HCT116 (cell line): ENCODE measurements around the gene EYA2. TPM values are rescaled to one million over a fixed set of nuclear protein-coding genes. Genes with fewer than 3 reads are reported as not detected.

Experiments
- ATAC-seq: fragments of 200-7000 bp; cut with Tn5 transposase; 2 replicates; pipeline ENCODE4 v1.9.1; 2020; ENCODE audit warnings: mild to moderate bottlenecking, moderate library complexity
- BruUV-seq: library from RNA; stranded (reverse); fragments of 400-500 nt; replicated peaks from 2 replicates; lab custom pipeline; 2021; lab: Mats Ljungman, UMichigan
- CTCF ChIA-PET: fragments of 300-600 bp; sonication (Branson Sonifier 250); formaldehyde crosslinking; loops from one replicate; lab custom pipeline; 2021; ENCODE audit warnings: antibody characterized with exemption; lab: Charles Lee
- POLR2A ChIA-PET: fragments of 300-600, 350-600 bp; sonication (Branson Sonifier 250); formaldehyde crosslinking; loops from one replicate; lab custom pipeline; 2021; ENCODE audit warnings: antibody characterized with exemption; lab: Charles Lee
- RAD21 ChIA-PET, 2 experiments: fragments of 300-600 bp; sonication (Branson Sonifier 250); formaldehyde crosslinking; loops; one replicate each; lab custom pipeline; 2023; ENCODE audit warnings: low total read pairs in 2 of 2; ENCODE audit not compliant: uncharacterized antibody in 2 of 2, unreplicated experiment in 2 of 2, low non-redundant PET in 1 of 2; lab: Charles Lee
- DNase-seq: peaks from one replicate; pipeline ENCODE4 v3.0.0-alpha.2; 2010; ENCODE audit warnings: low read depth, low spot score
- H2AFZ ChIP-seq: fragments of 200-600 bp; shearing (Covaris generic), sonication (generic); 2 replicates; pipeline ENCODE4 v1.6.1; 2017; ENCODE audit warnings: low read depth, mixed run types, mixed read lengths, antibody characterized with exemption, low read length; ENCODE audit not compliant: poor library complexity, severe bottlenecking
- H3K27ac ChIP-seq: 2 replicates; pipeline ENCODE4 v1.5.1; 2012; ENCODE audit warnings: low read depth, low read length
- H3K27me3 ChIP-seq: fragments of 200-600 bp; sonication (generic); 2 replicates; pipeline ENCODE4 v1.6.1; 2016; ENCODE audit warnings: mixed run types, low read length, mixed read lengths; ENCODE audit not compliant: insufficient read depth
- H3K36me3 ChIP-seq, 2 experiments: fragments of 200-500 bp in 1 of 2; fragments of 200-600 bp in 1 of 2; sonication (Bioruptor generic) in 1 of 2; sonication (generic) in 1 of 2; 2 replicates each; pipeline versions ENCODE4 v1.5.1 to v1.6.1; 2014 to 2016; ENCODE audit warnings: low read length in 2 of 2, inconsistent platforms in 1 of 2, mixed read lengths in 1 of 2, mixed run types in 1 of 2; ENCODE audit not compliant: insufficient read depth in 2 of 2, control insufficient read depth in 1 of 2
- H3K4me1 ChIP-seq, 2 experiments: fragments of 200-600 bp in 1 of 2; sonication (generic) in 1 of 2; 2 replicates each; pipeline versions ENCODE4 v1.5.1 to v1.6.1; 2012 to 2017; ENCODE audit warnings: low read length in 2 of 2, inconsistent platforms in 1 of 2, mild to moderate bottlenecking in 1 of 2, mixed read lengths in 1 of 2, mixed run types in 1 of 2, moderate library complexity in 1 of 2; ENCODE audit not compliant: insufficient read depth in 2 of 2, control insufficient read depth in 1 of 2
- H3K4me2 ChIP-seq: fragments of 200-600 bp; sonication (generic); 2 replicates; pipeline ENCODE4 v1.6.1; 2017; ENCODE audit warnings: mixed run types, low read length, mixed read lengths
- H3K4me3 ChIP-seq, 2 experiments: fragments of 200-600 bp in 1 of 2; sonication (generic) in 1 of 2; replicated peaks in 1 of 2; 2 replicates each; pipeline ENCODE4 v1.5.1; 2011 to 2016; ENCODE audit warnings: low read length in 2 of 2, control low read depth in 1 of 2, low read depth in 1 of 2, mild to moderate bottlenecking in 1 of 2, mixed read lengths in 1 of 2, mixed run types in 1 of 2
- H3K79me2 ChIP-seq: fragments of 200-600 bp; sonication (generic); 2 replicates; pipeline ENCODE4 v1.6.1; 2017; ENCODE audit warnings: mild to moderate bottlenecking, mixed run types, low read length, moderate library complexity, mixed read lengths; ENCODE audit not compliant: insufficient read depth
- H3K9ac ChIP-seq: fragments of 200-600 bp; sonication (generic); 2 replicates; pipeline ENCODE4 v1.6.1; 2016; ENCODE audit warnings: low read length, mixed read lengths
- H3K9me2 ChIP-seq: fragments of 200-600 bp; sonication (generic), shearing (Covaris generic); 2 replicates; pipeline ENCODE4 v1.6.1; 2017; ENCODE audit warnings: mixed run types, mild to moderate bottlenecking, moderate library complexity; ENCODE audit not compliant: insufficient read depth
- H3K9me3 ChIP-seq, 2 experiments: fragments of 200-500 bp in 1 of 2; fragments of 200-600 bp in 1 of 2; sonication (Bioruptor generic) in 1 of 2; sonication (generic) in 1 of 2; 2 replicates each; pipeline ENCODE4 v1.6.1; 2014 to 2017; ENCODE audit warnings: low read length in 2 of 2, mixed read lengths in 2 of 2, inconsistent platforms in 1 of 2, low read depth in 1 of 2, mild to moderate bottlenecking in 1 of 2, mixed run types in 1 of 2, moderate library complexity in 1 of 2; ENCODE audit not compliant: control insufficient read depth in 1 of 2, insufficient read depth in 1 of 2
- H4K20me1 ChIP-seq: fragments of 200-600 bp; sonication (generic), shearing (Covaris generic); 2 replicates; pipeline ENCODE4 v1.6.1; 2017; ENCODE audit warnings: mixed run types, mild to moderate bottlenecking, moderate library complexity; ENCODE audit not compliant: insufficient read depth
- REST ChIP-seq: IDR thresholded peaks from 2 replicates; pipeline ENCODE4 v1.6.1; 2012; ENCODE audit warnings: low read depth
- SP1 ChIP-seq: IDR thresholded peaks from 2 replicates; pipeline ENCODE4 v1.6.1; 2012; ENCODE audit warnings: low read depth
- YY1 ChIP-seq: IDR thresholded peaks from 2 replicates; pipeline ENCODE4 v1.6.1; 2011; ENCODE audit warnings: low read length, low read depth, moderate library complexity, mild to moderate bottlenecking; ENCODE audit not compliant: insufficient replicate concordance; ENCODE audit errors: extremely low read depth
- intact Hi-C: fragments of 100-400 bp; cut with micrococcal nuclease; formaldehyde crosslinking; loops from 2 replicates; pipeline ENCODE4 v1.10.0; 2022
- total RNA-seq: library from RNA; stranded (reverse); gene quantifications from one replicate; pipeline ENCODE4 v1.2.1, GENCODE V29; 2021; ENCODE audit not compliant: unreplicated experiment

EYA2 gene
- total RNA-seq, 1 experiment from 2014 or later = not detected

GRCh38 chr20:46954490-46955038 is 59.9 kb downstream of the EYA2 start:
- RAD21 ChIA-PET = no interaction called here
- Histone ChIP-seq H3K4me2 (no peak overlapping the region), H3K9me3 (no peaks in the 10 kb centered on the region), H3K36me3 (no peaks in the 10 kb centered on the region), H2AFZ (no peak overlapping the region), H4K20me1 (no peaks in the 10 kb centered on the region), H3K27me3 (peaks cover 8% of the 10 kb centered on the region; the same call in 1 of the 2 replicates)
- no peak for DNase-seq
- CTCF ChIA-PET = no interaction called here
- no peak for ATAC-seq
- intact Hi-C loops = no loop called here
- TF ChIP-seq REST (no peak), YY1 (no peak), SP1 (no peak)
- TF ChIP-seq, all 23 proteins: peak for 0
- Histone ChIP-seq H3K9ac (no peak overlapping the region), H3K79me2 (no peaks in the 10 kb centered on the region), H3K27ac (no peak overlapping the region), H3K4me3 (no peak overlapping the region), H3K9me2 (no peaks in the 10 kb centered on the region), H3K4me1 (peaks cover 3 to 11% of the 10 kb centered on the region in 2 experiments; a peak in 2 of 4 replicates)
- POLR2A ChIA-PET = no interaction called here
- BruUV-seq = no TSS peak
